Suppressor macrophage treated with lipopolysaccharide for 1 hour (primary cell): ENCODE measurements around the gene TFPI.

Experiments
- DNase-seq, 3 donors: peaks; one replicate each; pipeline ENCODE4 v3.0.0-alpha.2; 2020 to 2022

Gene TFPI

DNA sequence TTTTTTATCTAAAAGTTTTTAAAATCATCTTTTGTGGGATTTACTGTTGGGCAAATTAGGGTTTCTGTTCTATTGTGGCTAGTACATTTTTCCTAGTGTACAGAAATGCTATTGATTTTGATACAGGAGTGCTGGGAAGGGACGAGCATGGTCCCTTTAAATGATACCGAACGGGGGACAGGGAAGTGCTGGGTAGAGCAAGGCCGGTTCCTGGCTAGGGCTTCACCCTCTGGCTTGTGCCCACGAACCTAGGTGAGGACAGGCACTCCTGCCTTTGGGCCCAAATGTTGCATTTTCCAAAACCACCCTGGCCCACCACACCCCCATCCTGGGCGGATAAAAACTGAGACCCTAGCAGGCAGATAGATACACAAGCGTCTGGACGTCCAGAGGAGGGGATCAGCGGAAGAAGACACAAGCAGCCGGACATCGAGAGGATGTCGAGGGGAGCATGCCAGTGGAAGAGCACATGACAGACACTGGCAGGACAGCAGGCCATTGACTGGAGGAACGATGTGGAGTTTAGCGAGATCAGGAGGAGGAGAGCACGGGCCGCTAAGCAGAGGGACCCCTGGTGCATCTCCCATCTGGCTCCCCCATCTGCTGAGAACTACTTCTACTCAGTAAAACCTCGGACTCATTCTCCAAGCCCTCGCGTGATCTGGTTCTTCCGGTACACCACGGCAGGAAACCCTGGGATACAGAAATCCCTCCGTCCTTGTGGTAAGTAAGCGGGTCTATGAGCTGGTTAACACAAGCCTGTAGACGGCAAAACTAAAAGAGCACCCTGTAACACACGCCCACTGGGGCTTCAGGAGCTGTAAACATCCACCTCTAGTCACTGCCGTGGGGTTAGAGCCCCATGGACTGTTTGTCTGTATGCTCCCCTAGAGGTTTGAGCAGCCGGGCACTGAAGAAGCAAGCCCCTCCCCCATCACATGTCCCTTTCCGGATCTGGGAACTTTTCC is 92.7 kb downstream of the TFPI start:
- no peak for DNase-seq

GRCh38 chr2:187459256-187459655 is 95.0 kb downstream of the TFPI start:
- DNase-seq, result no peak

GRCh38 chr2:187453078-187453641 is 101.1 kb downstream of the TFPI start:
- DNase-seq, result peak; percentile 31 to 69 (median 64)

DNA sequence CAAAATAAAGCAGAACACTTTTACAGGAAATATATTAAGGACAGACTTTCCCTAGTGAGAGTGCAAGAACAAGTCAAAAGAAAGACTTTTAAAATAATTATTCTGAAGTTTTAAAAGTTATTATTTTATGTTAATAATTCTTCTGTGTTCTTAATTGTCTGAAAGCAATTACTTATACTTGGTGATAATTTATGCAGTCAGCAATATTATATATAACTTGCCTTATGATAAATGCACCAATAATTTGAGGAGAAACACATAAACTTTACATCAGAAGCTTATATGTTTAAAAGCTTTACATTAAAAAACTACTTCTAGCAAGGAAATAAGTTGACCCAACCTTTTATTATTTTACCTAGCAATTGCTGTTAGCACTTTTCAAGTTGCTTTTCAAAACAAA is 102.7 kb downstream of the TFPI start:
- DNase-seq, result no peak

DNA sequence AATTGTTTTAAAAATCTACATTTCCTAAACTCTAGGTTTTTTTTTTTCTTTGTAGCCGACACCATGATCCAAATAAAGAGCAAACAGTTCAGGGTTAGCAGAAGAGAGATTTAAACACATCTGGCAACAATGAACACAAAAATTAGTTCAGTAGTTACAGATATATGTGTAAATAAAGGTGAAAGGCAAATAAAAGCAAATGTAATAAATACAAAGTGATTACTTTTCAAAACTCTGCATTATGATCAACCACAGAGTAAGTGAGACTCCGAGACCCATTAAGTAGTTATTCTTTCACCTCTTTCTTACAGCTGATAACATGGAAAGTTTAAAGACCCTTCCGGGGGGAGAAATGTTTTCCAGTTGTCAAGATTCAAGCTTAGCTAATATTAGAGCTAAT is 106.9 kb downstream of the TFPI start:
- no peak for DNase-seq

- no peak for DNase-seq
Measured at GRCh38 chr2:187446711-187447110, 107.5 kb downstream of the TFPI start.

DNA sequence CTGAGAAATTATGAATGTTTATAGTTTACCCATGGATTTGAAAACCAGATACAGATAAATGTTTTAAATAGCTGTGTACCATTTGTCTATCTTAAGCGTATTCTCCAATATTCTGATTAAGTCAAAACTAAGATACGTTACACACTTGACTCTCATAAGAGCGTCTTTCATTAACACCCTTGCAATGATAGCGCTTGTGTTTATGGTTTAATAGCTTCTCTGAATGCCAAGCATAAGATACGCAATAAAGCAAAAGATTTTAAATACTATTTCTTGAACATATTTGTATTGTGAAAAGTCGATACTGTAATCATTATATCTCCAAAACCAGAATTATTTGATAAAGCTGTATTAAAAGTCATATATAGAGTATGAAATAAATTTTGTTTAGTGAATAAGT is 109.2 kb downstream of the TFPI start:
- no peak for DNase-seq

DNA sequence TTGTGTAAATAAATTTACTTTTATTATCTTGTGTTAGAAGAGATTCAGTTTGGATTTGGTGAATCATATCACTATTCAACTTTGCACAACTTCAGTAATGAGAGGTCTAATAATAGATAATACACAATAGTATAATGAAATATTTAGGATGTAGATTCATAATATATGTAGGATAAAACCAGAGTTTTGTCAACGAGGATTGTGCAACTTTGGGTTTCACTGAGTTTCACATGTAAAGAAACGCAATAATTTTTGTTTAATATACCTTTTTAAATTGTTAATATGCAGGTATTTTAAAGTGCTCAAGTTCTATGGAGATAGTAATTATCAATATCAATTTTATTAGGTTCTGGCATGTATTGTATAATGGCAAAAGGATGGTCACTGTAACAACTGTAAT is 111.5 kb downstream of the TFPI start:
- peak in 2 of 3 donors; percentile 12 to 36 for DNase-seq

DNA sequence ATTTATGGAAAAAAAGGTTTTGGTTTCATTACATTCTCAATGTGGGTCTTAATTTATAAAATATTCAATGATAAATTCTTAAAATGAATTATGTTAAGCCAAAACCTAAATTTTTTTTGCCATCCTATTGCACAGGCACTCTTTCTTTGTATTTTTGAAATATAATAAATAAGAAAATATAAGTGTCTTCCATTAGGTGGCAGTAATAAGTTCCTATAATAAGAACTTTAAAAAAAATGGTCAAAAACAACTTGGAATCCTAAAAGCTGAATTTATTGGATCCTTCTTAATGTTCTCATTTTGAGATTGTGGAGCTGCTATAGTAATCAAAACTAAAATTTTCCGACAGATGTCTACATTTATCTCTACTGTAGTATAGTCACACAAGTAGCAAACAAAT is 111.9 kb downstream of the TFPI start:
- peak in 1 of 3 donors; percentile 31 for DNase-seq

- no peak for DNase-seq
Measured at GRCh38 chr2:187440101-187440675, 114.0 kb downstream of the TFPI start.

GRCh38 chr2:187438455-187438854 is 115.8 kb downstream of the TFPI start:
- DNase-seq, result no peak

DNA sequence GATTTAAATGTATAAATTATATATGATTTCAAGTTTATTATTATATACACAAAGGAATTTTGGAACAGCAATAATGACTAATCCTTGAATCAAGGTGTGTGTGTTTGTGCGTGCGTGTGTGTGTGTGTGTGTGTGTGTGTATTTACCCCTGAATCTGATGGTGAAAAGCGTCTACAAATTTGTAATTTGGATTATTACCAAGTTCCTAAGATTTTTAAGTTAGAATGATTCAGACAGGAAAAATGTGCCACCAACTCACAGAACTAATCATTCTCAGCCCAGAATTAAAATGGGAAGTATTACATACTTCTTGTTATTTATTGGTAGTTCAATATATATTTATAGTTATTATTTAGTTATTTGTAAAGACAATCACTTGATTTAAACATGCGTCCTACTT is 118.5 kb downstream of the TFPI start:
- DNase-seq, result no peak

DNA sequence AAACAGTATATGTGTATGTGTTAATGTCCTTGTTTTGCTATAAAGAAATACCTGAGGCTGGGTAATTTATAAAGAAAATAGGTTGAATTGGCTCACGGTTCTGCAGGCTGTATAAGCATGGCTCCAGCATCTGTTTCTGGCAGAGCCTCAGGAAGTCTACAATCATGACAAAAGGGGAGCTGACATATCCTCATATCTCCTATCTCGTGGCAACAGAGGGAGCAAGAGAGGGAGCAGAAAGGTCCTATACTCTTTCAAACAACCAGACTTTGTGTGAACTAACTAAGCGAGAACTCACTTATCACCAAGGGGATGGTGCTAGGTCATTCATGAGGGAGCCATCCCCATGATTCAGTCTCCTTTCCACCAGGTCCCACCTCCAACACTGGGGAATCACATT is 119.2 kb downstream of the TFPI start:
- no peak for DNase-seq

DNA sequence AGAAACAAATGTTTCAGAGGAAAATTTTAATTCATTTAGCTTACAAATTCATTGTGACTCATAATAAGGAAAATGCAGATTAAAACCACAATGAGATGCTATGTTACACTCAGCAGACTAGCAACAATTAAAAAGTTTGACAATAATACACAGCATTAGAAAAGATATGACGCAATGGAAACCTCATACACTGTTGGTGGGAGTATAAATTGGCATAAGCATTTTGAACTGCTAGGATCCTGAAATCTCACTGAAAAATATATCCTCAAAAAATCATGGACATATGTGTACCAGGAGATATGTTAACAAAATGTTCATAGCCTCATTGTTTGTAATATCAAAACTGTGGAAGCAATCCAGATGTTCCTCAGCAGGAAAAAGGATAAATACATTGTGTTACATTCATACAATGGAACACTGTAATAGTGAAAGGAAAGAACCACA is 119.9 kb downstream of the TFPI start:
- no peak for DNase-seq

DNA sequence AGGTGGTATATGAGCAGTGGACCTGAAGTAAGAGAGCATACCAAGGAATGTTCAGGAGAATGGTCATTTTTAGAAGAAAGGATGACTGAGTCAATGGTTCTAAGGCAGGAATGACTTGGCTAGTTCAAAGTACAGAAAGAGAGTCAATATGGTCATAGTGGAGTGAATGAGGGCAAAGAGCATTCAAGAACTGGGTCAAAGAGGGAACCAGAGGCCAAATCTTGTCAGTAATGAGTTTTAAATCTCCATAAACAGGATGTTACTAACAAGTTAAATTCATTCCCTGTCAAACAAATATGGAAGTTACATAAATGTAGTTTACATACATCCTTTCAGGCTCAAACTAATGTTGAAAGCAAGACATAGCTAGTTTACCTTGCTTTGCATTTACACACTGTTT is 122.3 kb downstream of the TFPI start:
- no peak for DNase-seq

- peak; percentile 8 to 55 (median 46) for DNase-seq
Measured at GRCh38 chr2:187429989-187430388, 124.2 kb downstream of the TFPI start.

DNA sequence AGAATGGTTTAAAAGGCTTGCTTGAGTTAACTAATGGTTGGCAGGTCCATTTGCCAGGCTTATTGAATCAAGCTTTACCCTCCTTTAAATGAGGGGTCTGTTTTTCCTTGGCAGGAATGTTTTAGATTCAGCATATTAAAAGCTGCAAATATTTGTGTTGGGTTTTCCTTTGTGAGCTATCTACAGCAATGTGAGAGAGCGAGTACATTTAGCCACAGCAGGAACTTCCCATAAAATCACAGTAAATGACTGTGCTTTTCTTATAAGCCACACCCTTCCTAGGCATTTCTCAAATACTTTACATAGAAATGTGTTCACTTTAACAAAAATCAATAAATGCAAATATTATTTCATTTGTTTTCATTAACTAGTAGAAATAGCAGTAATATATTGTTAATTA is 130.1 kb downstream of the TFPI start:
- DNase-seq, result peak; percentile 30 to 60 (median 55)

- peak; percentile 17 to 58 (median 46) for DNase-seq
Measured at GRCh38 chr2:187422282-187422681, 132.0 kb downstream of the TFPI start.

GRCh38 chr2:187421519-187421918 is 132.7 kb downstream of the TFPI start:
- no peak for DNase-seq

GRCh38 chr2:187419808-187420207 is 134.4 kb downstream of the TFPI start:
- DNase-seq, result no peak

DNA sequence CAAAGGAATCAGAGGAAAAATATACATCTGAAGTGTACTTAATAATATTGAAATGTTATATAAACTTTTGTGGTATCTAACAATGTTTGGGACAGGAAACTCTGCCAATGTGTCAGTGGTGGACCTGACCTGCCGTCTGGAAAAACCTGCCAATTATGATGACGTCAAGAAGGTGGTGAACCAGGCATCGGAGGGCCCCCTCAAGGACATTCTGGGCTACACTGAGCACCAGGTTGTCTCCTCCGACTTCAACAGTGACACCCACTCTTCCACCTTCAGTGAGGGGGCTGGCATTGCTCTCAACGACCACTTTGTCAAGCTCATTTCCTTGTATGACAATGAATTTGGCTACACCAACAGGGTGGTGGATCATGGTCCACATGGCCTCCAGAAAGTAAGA is 138.8 kb downstream of the TFPI start:
- DNase-seq, result no peak
